ENCODE results near the gene PTPRH.

- no peak for TF ChIP-seq CTCF (IDR thresholded peaks at IDR 0.05 in 2 of 3, conservative IDR thresholded peaks at IDR 0.05 in 1 of 3; ENCODE audit: borderline replicate concordance in 1 of 3, insufficient read depth in 1 of 3, low read depth in 2 of 3, low read length in 2 of 3)
- no peak for TF ChIP-seq EZH2phosphoT487 (IDR thresholded peaks at IDR 0.05; ENCODE audit: borderline replicate concordance)
- no peak for TF ChIP-seq SRF (IDR thresholded peaks at IDR 0.05; ENCODE audit: low read depth)
- TF ChIP-seq JUND (IDR thresholded peaks at IDR 0.05), result peak; percentile 88
- TF ChIP-seq POLR2A (IDR thresholded peaks at IDR 0.05; ENCODE audit: borderline replicate concordance, extremely low read depth, insufficient read depth, insufficient read length), result no peak
- no peak for TF ChIP-seq CEBPB (IDR thresholded peaks at IDR 0.05; ENCODE audit: low read depth)
Observed at GRCh38 chr19:55209693-55210472, 582 bp upstream of the PTPRH start.
